Kasumi-1 (cell line): ENCODE results near the gene CCDC6.
"Not testable (repeated sequence)": the region's sequence is repeated elsewhere in the genome, so short reads cannot be mapped to it uniquely, and the experiment has no call there.

Source experiments
- DNase-seq, 2 experiments: peaks; one replicate each; lab custom pipeline; 2025; lab: John Stamatoyannopoulos, UW

Gene CCDC6

DNA sequence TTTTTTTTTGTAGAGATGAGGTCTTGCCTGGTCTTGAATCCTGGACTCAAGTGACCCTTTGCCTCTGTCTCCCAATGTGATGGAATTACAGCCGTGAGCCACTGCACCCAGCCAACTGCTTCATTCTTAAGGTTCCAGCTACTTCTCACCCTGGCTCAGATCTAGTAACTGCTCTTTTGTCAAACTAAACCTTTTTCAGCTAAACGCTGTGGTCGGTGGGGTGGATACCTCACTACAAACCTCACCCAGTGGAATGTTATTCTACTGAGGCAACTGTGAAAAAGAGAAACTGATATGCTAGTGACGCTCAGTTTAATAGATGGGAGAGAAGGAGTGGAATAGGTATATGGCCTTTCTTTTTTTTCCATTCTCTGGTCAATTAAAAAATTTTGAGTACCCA lies 151.4 kb downstream of the CCDC6 start:
- DNase-seq = no peak

DNA sequence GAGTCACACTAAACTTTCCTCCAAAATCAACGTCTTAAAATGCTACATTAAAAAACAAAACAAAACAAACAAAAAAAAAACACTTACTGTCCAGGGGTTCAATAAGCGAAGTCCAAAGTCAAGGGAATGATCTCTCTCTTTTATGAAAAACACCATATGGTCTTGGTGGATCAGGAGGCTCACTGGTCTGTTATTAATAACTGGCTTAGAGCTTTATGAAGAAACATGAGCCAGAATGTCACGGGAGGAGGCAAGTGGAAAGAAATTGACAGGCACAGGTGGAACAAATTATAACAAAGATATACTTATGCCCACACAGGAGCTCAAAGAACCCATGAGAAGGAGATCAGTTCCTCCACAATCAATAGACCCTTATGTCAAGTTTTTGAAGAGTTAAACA lies 153.1 kb downstream of the CCDC6 start, which contains the start of gene MRLN:
Gene MRLN, minus strand, starts transcription at position 189 of the 400 bp plus-strand sequence.
- no peak for DNase-seq

DNA sequence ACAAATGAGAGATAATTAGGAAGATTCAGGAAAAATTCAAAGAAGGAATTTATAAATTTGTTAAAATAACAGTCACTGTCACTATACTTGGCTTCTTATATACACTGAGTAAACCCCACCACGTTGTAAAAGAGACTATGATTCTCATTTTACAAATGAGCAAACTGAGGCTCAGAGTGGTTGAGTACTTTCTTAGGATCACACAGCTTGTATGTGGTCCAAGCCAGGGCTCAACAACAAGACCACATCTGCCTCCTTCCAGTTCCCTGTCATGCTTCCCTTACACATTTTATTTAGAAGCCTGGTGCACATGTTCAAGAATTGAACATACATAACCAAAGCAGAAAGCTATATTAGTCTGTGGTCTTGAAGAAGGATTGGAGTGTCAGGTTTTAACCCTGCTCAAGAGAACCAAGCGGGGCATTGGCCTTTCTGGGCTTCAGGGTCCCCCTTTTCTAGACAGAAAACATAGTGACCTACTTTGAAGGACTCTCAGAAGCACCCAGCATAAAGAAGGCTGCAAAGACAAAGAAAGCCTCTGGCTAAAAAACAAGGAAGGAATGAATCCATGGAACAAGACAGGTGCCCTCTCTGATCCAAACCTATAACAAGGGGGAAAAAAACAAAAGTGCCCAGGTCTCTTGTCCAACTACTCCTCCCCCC lies 153.9 kb downstream of the CCDC6 start:
- no peak for DNase-seq

DNA sequence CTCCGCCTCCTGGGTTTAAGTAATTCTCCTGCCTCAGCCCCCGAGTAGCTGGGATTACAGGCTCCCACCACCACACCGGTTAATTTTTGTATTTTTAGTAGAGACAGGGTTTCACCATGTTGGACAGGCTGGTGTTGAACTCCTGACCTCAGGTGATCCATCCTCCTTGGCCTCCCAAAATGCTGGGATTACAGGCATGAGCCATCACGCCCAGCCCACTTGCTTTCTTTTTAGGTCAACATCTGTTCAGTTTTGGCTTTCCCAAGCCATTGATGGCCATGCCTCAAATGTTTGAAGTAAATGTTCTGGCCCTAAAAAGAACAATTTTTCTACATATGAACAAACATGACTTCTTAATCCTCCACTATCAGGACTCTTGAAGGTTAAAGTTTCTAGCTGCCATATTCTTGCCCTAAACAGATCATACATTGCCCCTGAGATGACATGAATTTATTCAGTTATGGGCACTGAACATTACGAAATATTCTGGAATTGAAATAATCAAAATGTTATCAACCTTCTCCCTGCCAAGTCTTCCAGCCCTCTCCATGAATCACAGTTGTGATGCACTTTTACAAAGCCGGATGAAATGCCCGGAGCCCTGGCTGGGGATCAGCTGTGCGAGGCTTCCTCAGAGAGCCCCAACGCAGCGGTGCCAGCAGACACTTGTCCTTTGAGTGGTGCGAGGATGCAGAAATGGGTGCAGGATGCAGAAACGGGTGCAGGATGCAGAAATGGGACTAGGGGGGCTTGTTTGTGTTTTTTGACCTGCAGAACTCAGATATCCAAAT lies 156.0 kb downstream of the CCDC6 start:
- DNase-seq = no peak

DNA sequence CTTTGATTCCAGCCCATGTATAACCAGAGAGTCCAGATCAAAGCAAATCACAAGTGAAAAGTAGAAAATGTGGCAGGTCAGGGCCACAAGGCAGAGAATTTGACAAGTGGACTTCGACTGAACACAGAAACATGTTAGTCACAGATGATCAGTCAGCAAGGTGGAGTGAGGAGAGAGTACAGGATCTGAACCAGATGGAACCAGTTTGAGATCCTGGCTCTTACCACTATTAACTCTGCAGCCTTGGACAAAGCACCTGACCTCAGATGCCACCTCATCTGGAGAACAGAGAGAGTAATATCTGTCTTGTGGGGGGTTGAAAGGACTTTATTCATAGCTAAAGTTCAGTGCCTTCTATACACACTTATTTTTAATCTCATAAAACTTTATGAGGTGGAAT lies 157.5 kb downstream of the CCDC6 start:
- no peak for DNase-seq

DNA sequence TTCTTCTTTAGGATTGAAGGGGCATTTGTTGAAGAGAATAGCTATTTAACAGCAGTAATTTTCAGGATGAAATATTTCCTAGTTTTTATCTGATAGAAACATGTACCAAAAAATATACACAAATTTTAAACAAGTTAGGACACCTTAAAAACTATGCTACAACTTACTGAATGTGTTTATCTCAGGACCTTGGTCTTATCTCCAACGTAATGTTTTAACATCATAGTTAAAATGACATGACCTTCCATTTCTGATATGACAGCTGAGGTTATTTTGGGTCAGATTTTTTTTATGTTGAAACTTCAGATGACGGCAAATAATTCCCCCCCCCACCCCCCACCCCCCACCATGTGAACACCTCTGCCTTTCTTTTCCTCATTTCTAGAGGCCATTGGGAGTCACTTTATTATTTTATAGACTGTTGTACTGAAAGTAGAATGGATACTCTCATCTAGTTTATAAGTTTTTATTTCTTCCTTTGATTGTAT lies 161.1 kb downstream of the CCDC6 start:
- DNase-seq = no peak

DNA sequence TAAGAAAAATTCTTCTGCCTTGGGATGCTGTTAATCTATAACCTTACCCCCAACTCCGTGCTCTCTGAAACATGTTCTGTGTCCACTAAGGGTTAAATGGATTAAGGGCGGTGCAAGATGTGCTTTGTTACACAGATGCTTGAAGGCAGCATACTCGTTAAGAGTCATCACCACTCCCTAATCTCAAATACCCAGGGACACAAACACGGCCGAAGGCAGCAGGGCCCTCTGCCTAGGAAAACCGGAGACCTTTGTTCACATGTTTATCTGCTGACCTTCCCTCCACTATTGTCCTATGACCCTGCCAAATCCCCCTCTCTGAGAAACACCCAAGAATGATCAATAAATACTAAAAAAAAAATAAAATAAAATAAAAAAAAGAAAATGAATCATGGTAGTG lies 161.6 kb downstream of the CCDC6 start:
- not testable (repeated sequence) for DNase-seq

DNA sequence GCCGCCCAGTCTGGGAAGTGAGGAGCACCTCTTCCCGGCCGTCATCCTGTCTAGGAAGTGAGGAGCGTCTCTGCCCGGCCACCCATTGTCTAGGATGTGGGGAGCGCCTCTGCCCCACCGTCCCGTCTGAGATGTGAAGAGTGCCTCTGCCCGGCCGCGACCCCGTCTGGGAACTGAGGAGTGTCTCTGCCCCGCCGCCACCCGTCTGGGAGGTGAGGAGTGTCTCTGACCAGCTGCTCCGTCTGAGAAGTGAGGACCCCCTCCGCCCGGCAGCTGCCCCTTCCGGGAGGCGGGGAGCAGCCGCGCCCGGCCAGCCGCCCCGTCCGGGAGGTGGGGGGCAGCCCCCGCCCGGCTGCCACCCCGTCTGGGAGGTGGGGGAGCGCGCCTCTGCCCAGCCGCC lies 162.2 kb downstream of the CCDC6 start:
- not testable (repeated sequence) for DNase-seq

DNA sequence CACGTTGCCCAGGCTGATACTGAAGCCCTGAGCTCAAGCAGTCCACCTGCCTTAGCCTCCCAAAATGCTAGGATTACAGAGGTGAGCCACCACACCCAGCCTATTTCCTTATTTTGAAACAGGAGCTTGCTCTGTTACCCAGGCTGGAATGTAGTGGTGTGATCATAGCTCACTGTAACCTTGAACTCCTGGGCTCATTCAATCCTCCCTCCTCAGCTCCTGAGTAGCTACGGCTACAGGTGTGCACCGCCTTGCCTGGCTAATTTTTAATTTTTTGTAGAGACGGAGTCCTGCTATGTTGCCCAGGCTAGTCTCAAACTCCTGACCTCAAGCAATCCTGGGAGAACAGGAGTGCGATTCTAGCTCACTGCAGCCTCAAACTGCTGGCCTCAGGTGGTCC lies 164.8 kb downstream of the CCDC6 start:
- no peak for DNase-seq

DNA sequence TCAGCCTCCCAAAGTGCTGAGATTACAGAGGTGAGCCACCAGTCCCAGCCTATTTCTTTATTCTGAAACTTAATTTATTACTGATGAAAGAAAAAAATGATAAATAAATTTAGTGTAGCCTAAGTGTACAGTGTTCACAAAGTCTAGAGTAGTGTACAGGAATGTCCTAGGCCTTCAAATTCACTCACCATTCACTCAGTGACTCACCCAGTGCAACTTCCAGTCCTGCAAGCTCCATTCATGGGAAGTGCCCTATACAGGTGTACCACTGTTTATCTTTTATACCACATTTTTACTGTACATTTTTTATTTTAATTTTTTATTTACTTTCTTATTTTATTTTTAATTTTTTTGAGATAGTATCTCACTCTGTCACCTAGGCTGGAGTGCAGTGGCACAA lies 165.3 kb downstream of the CCDC6 start:
- DNase-seq = no peak
